ENCODE measurements around the gene SLC1A3.

DNA sequence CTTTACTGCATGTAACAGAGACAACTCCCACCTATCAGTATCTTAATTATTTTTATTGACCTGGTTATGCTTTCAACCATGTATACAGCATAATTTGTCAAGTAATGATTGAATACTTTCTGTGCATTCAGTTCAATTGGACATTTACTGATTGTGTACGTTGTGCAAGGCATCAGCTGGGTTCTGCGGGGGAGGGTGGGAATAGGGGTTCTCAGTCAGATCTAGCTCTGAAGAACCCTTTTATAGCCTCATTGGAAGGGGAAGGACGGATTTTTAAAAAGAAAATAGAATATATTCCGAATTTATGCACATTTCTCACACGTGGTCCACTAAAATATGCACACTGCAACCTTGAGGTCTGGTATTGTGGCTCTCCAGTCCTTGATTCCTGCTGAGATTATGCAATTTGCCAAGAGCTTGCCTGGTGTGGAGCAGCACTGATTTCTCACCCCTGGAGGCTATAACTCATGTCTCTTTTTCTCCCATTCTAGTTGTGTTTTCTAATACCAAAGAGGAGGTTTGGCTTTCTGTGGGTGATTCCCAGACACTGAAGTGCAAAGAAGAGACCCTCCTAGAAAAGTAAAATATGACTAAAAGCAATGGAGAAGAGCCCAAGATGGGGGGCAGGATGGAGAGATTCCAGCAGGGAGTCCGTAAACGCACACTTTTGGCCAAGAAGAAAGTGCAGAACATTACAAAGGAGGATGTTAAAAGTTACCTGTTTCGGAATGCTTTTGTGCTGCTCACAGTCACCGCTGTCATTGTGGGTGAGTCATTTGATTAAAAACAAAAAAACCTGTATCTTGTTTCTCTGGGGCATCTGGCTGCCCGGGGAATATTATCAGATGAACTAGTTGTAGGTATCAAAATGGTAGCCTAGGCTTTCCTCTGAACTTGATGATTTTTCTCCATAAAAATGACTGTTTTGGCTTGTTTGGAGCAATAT lies 1.7 kb downstream of the SLC1A3 start:
- TF ChIP-seq POLR2AphosphoS5 (IDR thresholded peaks at IDR 0.05; ENCODE audit: low read length) = no peak
- TF ChIP-seq NRF1 (conservative IDR thresholded peaks at IDR 0.05; ENCODE audit: low read depth, low read length) = no peak
